Measurements from ENCODE around the gene HSD17B8. TPM values are rescaled to one million over a fixed set of nuclear protein-coding genes. Genes with fewer than 3 reads are reported as not detected.

The HSD17B8 gene
- total and polyA plus RNA-seq, 10 of the 15 experiments (the other 5 are each of a cell fraction or from before 2014, with no cell fraction given) = 3.1 to 54.3 (median 26.5) TPM

DNA sequence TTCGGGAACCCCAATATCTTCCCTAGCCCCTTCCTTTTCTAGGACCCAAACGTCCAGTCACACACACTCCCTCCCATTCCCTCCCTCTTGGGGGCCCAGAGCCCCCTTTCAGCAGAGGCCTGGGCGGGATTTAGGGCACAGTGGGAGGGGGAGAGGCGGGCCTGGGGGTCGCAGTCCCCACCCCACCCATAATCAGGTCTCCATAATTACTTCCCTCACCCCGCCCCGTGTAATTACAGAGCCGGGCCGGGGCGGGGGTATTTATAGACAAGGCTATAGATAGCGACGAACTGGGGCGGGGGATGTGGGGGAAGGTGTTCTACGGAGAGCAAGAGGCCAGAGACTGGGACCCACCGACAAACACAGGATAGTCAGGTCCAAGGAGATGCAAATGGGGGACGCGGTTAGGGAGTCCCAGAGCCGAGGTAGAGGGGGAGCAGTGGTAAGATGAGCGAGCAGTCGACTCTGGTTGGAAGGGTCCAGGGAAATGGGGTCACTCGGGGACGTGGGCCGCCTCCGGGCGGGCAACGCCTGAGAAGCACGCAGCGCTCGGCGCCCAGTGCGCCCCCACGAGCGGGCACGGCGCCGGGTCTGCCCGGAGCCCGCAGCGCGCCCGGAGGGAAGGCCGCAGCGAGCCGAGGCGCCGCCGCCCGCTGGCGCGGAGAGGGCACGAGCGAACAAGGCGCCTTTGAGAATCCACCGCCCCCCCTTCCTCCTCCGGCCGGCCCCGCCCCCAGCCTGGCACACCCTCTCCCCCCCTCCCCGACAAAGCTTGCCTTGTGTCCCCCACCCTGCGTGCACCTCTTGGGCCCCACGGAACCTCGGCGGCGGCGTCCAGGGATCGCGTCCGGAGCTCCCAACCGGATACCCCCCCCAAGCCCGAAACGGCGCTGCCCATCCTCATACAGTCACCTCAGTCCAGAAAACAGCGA is 11.5 kb upstream of the HSD17B8 start:
- Histone ChIP-seq H3K79me2 (ENCODE audit: control insufficient read depth, insufficient read depth, low read length) (no peaks in the 10 kb centered on the region; the same call in none of the 2 replicates), H4K20me1 (ENCODE audit: control insufficient read depth, insufficient read depth) (no peaks in the 10 kb centered on the region), H3K4me3 (no peak overlapping the region), H3K9me3 (replicated peaks; ENCODE audit: control insufficient read depth, insufficient read depth, low read length) (no peaks in the 10 kb centered on the region), H3K27ac (ENCODE audit: control insufficient read depth, insufficient read depth) (no peak overlapping the region), H3K27me3 (replicated peaks in 1 of 2; ENCODE audit: control insufficient read depth in 2 of 2, insufficient read depth in 2 of 2, low read length in 1 of 2) (peaks cover 2 to 5% of the 10 kb centered on the region in 2 experiments), H3K36me3 (ENCODE audit: control insufficient read depth in 2 of 2, insufficient read depth in 2 of 2, low read length in 1 of 2) (peaks cover 11 to 27% of the 10 kb centered on the region in 2 experiments), H2AFZ (ENCODE audit: control insufficient read depth, low read depth, low read length) (no peak overlapping the region), H3K4me2 (ENCODE audit: control insufficient read depth, insufficient read depth) (0 out of 2 replicates have a peak overlapping the region, but pooled peaks have one; percentile 33), H3K9ac (ENCODE audit: control insufficient read depth, insufficient read depth, low read length) (no peak overlapping the region), H3K4me1 (ENCODE audit: control insufficient read depth, insufficient read depth, low read length) (0 out of 2 replicates have a peak, but pooled peaks cover 8% of the 10 kb centered on the region)
- ChIA-PET RAD21 (ENCODE audit: unreplicated experiment) (no interaction called here), SMC1A (ENCODE audit: uncharacterized antibody, unreplicated experiment) (no interaction called here), POLR2A (no interaction called here), CTCF (no interaction called here)
- ATAC-seq = no peak
- intact Hi-C loops (cut with micrococcal nuclease; ENCODE audit: unreplicated experiment) = no loop called here
- in situ Hi-C loops (cut with MboI) = no loop called here
- TF ChIP-seq CBX3 (IDR thresholded peaks at IDR 0.05; ENCODE audit: borderline replicate concordance, low read depth) (no peak), SMAD1 (IDR thresholded peaks at IDR 0.05; ENCODE audit: low read depth, partially characterized antibody) (no peak), TCF7 (IDR thresholded peaks at IDR 0.05; ENCODE audit: borderline replicate concordance) (no peak), CHD4 (IDR thresholded peaks at IDR 0.05) (no peak), EED (IDR thresholded peaks at IDR 0.05; ENCODE audit: low read depth) (no peak), EZH2 (IDR thresholded peaks at IDR 0.05; ENCODE audit: borderline replicate concordance, control insufficient read depth, low read depth, low read length) (no peak), POLR2A (IDR thresholded peaks at IDR 0.05; ENCODE audit: low read depth, low read length) (no peak), BHLHE40 (IDR thresholded peaks at IDR 0.05; ENCODE audit: borderline replicate concordance in 1 of 2, low read depth in 2 of 2, low read length in 1 of 2) (no peak), FOS (IDR thresholded peaks at IDR 0.05; ENCODE audit: borderline replicate concordance, extremely low read depth, insufficient read length) (no peak), SUZ12 (IDR thresholded peaks at IDR 0.05; ENCODE audit: unreplicated experiment) (peak; percentile 87)
- TF ChIP-seq, protein P1, sequence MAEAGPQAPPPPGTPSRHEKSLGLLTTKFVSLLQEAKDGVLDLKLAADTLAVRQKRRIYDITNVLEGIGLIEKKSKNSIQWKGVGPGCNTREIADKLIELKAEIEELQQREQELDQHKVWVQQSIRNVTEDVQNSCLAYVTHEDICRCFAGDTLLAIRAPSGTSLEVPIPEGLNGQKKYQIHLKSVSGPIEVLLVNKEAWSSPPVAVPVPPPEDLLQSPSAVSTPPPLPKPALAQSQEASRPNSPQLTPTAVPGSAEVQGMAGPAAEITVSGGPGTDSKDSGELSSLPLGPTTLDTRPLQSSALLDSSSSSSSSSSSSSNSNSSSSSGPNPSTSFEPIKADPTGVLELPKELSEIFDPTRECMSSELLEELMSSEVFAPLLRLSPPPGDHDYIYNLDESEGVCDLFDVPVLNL (IDR thresholded peaks at IDR 0.05; ENCODE audit: low read depth, low read length) = no peak
- TF ChIP-seq, protein P2, sequence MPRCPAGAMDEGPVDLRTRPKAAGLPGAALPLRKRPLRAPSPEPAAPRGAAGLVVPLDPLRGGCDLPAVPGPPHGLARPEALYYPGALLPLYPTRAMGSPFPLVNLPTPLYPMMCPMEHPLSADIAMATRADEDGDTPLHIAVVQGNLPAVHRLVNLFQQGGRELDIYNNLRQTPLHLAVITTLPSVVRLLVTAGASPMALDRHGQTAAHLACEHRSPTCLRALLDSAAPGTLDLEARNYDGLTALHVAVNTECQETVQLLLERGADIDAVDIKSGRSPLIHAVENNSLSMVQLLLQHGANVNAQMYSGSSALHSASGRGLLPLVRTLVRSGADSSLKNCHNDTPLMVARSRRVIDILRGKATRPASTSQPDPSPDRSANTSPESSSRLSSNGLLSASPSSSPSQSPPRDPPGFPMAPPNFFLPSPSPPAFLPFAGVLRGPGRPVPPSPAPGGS (IDR thresholded peaks at IDR 0.05; ENCODE audit: borderline replicate concordance, insufficient read depth, low read depth, low read length, poor library complexity, severe bottlenecking) = peak; percentile 39
- TF ChIP-seq, protein P3, sequence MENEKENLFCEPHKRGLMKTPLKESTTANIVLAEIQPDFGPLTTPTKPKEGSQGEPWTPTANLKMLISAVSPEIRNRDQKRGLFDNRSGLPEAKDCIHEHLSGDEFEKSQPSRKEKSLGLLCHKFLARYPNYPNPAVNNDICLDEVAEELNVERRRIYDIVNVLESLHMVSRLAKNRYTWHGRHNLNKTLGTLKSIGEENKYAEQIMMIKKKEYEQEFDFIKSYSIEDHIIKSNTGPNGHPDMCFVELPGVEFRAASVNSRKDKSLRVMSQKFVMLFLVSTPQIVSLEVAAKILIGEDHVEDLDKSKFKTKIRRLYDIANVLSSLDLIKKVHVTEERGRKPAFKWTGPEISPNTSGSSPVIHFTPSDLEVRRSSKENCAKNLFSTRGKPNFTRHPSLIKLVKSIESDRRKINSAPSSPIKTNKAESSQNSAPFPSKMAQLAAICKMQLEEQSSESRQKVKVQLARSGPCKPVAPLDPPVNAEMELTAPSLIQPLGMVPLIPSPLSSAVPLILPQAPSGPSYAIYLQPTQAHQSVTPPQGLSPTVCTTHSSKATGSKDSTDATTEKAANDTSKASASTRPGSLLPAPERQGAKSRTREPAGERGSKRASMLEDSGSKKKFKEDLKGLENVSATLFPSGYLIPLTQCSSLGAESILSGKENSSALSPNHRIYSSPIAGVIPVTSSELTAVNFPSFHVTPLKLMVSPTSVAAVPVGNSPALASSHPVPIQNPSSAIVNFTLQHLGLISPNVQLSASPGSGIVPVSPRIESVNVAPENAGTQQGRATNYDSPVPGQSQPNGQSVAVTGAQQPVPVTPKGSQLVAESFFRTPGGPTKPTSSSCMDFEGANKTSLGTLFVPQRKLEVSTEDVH (IDR thresholded peaks at IDR 0.05; ENCODE audit: low read depth, partially characterized antibody) = no peak
- BruUV-seq (replicated peaks) = no TSS peak
- FAIRE-seq = no peak
- DNase-seq (ENCODE audit: low read depth, low spot score) = no peak
- 12% methylated on average over 62 of the region's 72 CpGs for WGBS (ENCODE audit: insufficient coverage, insufficient replicate concordance, low lambda C conversion rate, missing lambda C conversion rate)
